T-helper 22 cell (primary cell): ENCODE data around the gene PYGM.
A peak's percentile ranks its signal among the peaks of the same experiment; 100 is the strongest.

Source experiments
- DNase-seq: peaks from one replicate; pipeline ENCODE4 v3.0.0-alpha.2; 2020; ENCODE audit warnings: low read depth

The PYGM gene

GRCh38 chr11:64735725-64736259 lies 24.0 kb downstream of the PYGM start:
- no peak for DNase-seq

- DNase-seq = no peak
Observed at GRCh38 chr11:64734811-64735724, 24.7 kb downstream of the PYGM start.

DNA sequence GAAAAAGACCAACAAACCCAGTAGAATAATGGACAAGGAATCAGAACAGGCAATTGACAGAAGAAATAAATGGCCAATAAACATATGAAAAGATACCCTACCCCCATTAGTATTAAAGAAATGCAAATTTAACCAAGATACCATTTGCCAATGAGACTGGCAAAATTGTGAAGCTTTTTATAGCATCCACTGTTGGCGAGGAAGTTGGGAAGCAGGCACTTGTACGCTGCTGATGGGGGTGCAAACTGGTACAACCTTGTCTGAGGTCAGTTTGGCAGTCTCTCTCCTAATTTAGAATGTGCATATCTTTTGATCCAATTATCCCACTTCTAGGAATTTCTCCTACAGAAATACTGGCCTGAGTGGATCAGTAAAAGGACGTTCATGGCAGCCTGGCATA lies 28.2 kb downstream of the PYGM start:
- DNase-seq = no peak

GRCh38 chr11:64729851-64730382 lies 29.9 kb downstream of the PYGM start:
- DNase-seq = no peak

DNA sequence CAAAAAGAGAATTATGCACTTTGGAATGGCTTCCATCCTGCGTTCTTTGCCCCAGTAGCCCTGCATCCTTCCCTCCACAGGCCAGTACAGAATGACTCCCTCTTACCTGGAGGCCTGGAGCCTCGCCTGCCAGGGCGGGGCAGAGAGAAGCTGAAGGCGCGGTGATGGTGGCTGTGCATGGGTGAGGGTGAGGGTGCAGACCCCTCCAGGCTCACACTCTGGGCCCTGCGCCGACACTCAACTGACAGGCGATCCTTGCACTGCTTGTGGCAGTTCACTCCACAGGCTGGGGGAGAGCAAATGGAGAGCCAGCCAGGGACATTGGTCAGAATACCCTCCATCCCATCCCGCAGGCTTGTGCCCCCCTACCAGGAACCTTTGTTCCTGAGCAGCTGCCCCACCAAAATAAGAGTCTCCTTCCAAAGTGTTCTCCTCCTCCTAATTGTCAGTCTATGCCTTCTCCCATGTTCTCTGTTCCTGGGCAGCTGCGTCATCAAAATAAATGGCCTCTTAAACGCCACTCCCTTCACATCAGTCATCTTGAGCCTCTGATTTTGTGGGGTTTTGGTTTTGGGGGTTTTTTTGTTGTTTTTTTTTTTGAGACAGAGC lies 30.9 kb downstream of the PYGM start:
- no peak for DNase-seq

DNA sequence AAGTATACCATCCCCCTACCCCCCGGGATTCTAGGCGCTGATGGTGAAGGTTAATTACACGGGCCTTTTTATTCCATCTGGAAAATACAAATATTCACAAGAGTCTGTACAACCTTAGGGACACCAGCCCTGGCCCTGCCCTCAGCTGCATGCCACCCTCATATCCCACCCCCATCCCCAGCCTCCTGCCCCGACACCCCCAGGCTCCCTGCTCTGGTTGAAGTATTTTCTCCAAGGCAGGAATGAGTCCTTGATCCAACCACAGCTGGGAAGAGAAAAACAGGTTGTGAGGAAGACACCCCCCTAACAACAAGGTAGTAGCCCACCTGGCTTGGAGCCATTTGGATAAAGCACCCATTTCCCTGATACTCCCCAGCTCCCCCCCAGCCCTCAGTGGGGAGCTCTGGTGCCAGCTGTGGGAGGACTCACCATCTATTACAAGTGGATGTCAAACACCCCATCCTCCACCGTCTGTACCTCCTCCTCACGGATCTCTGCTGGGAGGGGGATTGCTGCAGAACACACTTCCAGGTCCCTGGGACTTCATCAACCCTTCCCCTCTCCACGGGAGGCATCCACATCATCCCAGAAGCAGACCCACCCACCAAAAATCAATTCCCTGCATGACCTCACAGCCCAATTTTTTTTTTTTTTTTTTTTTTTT lies 32.8 kb downstream of the PYGM start:
- DNase-seq = no peak

GRCh38 chr11:64726211-64726641 lies 33.5 kb downstream of the PYGM start:
- DNase-seq = no peak

- DNase-seq = no peak
Observed at GRCh38 chr11:64724863-64725532, 34.8 kb downstream of the PYGM start.

GRCh38 chr11:64723907-64724862 lies 35.6 kb downstream of the PYGM start:
- DNase-seq = no peak

DNA sequence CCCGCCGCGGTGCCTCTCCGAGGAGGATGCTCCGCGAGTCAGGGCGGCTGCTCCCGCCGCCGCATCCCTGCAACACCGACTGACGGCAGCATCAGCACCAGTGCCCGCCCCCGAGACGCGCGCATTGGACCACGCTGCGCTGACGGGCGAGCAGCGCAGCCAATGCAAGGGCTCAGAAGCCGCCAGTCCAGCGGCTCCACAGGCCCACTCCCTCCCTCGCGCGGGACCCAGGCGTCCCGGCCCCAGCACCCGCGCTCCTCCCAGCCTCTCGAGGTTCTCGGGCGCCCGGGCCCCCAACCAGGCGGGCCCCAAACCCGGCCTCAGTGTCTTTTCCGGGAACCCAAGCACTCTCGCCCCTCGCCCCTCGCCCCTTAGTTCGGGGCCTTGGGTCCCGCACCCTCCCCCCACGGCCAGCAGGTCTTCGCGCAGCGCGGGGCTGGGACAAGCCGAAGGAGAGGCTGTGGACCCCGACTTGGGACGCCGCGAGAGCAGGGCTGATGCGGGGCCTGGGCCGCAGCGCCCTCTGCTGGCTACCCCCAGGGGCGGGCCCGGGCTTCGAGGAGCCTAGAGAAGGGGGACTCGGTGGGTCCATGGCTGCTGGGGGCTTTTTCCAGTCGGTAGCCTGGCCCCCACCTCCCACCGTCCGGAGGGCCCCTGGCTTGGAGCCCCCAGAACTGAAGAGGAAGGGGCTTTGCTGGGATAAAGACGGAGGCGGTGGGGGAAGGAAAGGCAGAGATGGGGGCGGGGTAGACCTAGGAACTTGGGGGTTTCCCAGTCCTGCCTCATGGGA lies 36.5 kb downstream of the PYGM start, which contains the start of gene NRXN2:
TSS of gene NRXN2 (minus strand) at position 81 of the 790 bp plus-strand sequence. CDS start 9,498 bp downstream, outside the sequence.
- peak; percentile 82 for DNase-seq

DNA sequence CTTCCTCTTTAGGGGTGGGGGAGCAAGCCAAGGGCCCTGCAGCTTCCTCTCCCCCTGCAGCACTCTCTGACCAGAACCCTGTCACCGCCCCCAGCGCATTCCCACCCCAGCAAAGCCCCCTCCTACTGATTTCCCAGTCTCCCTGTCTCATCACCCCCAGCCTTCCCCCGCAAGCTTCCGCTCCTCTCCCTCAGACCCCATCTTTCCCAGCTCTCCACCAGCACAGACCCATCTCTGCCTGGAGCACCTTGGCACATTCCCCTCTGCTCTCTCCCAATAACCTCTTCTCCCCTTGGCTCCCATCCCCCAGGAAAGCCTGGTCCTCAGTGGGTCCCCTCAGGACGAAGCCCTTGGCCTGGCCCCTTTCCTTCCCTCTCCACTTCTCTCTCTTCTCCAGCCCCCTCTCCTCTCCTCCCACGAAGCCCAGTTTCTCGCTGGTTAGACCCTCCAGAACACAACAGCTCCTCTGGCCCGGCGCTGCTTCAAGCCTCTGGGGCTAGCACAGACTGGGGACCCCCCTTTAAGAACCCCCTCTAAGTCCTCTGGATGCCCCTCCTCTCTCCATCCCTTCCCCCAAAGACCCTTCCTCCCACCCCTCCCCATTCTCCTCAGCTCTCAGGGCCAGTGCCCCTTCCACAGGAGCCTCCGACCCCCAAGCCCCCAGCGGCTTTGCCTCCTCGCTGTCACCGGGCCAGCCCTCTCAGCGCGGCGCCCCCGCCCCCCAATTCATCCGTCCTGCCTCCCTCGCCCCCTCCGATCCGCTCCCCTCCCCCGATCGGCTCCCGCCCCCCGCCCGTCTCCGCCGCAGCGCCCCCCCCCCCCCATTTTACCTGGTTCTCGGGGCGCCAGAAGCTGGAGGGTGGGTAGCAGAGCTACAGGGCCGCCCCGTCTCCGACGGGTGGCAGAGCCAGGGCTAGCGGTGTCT lies 37.4 kb downstream of the PYGM start:
- no peak for DNase-seq

- DNase-seq = no peak
Observed at GRCh38 chr11:64721359-64721699, 38.4 kb downstream of the PYGM start.

DNA sequence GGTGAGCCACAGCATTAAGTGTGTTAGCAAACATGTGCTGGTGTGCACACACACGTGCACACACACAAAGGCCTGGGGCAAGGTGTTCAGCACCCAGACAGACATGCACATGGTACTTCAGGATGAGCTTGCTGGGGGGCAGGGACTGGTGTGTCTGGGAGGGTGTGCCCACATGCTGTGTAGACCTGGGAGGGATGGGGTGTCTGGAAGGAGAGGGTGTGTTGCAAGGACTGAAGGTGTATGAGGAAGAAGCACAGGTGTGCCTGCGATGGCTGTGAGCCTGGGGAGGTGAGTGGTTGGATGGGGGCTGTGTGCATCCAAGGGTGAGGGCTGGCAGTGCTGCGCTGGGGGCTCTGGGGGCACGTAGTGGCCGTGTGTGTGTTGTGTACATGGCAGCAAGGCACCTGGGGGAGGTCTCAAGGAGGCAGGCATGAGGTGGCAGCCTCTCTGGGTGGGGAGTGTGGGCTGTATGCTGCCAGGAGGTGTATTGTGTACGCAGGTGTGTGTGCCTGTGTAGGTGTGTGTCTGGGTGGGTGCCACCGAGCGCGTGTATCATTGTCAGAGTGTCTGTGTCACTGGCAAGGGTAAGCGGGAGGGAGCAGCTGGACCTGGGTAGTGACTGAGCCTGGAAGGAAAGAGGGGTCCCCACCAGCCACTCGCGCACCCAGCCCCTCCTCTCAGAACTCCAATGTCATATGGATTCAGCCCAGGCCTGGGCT lies 39.0 kb downstream of the PYGM start:
- DNase-seq = no peak

- no peak for DNase-seq
Observed at GRCh38 chr11:64720167-64720566, 39.6 kb downstream of the PYGM start.

DNA sequence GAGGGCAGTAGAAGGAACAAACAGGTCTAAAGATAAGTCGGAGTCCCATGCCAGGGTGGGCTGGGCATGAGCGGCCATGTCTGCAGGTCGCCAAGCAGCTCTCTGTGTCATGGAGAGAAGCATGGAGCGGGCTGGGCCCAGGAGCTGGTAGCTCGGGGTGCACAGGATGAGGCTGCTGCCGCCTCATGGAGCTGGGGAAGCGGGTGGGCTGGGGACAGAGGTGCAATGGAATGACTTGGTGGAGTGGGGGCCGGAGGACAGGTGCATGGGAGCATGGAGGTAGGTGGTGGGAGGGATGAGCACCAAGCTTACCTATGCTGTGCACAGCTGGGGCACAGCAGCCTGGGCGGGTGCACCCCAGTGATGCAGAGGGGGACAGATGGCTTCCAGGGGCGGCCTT lies 40.4 kb downstream of the PYGM start:
- DNase-seq = no peak

DNA sequence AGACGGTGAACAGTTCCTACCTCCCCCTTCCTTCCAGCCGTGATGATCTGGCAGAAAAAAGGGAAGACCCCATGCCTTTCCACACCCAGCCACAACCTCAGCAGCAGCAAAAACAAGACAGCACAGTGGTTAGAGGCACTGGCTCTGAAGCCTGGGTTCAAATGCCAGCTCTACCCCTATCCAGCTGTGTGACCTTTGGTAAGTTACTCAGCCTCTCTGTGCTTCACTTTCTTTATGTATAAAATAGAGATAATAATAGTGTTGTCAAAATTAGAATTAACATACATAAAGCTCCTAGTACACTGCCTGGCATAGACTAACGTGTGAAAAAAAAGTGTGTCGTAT lies 41.0 kb downstream of the PYGM start:
- DNase-seq = no peak

DNA sequence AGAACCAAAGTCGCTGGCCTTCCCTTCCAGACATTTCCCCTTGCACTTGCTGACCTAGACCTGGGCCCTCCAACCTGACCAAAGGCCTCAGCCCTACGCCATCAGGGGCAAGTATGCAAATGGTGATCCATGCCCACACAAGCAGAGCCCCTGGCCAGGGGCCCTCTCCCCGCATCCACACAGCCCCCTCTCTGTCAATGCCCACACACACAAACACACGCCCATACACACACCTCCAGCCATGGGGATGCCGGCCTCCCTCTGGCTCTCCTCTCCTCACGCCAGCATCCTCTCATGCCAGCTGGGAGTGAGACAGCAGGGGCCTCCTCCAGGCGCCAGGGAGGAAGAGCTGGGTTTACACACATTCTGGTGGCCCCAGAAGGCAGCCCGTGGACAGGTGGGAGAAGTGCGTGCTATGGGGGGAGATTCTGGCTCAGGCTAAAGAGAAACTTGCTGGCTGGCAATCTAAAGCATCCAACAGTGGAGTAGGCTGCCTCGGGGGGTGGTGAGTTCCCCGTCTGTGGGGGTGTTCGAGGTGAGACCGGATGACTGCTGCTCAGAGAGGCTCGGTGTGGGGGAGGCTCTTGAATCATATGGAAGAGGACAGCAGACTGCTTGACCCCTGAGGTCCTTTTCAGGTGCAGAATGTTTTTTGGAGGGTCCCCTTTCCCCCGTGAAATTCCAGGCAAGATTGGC lies 41.5 kb downstream of the PYGM start:
- DNase-seq = no peak

- DNase-seq = no peak
Observed at GRCh38 chr11:64717268-64717578, 42.6 kb downstream of the PYGM start.
